Measurements from ENCODE around the gene CCDC83.

DNA sequence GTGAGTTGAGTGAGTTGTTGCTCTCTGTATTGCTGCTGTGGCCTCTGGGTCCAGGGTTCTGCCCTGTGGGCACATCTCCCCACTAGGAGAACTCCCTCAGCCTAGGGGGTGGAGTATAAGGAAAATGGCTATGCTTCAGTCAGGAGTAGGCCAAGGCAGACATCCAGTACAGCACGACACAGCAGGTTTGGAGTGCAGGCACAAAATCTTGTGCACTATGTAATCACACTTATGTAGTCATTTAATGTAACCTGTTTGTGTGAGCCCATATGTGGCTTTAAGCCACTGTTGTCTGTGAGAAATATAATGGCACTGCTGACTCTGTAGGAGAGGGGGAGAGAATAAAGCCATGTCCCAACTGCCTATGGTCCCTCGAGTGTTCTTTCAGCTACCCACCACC lies 90.1 kb downstream of the CCDC83 start:
- no peak for TF ChIP-seq ZNF48 (tag by site-specific recombination; IDR thresholded peaks at IDR 0.05)
- no peak for TF ChIP-seq SP3 (tag by site-specific recombination; IDR thresholded peaks at IDR 0.05)
- no peak for TF ChIP-seq SP2 (tag by site-specific recombination; IDR thresholded peaks at IDR 0.05)
- TF ChIP-seq ZNF837 (tag by site-specific recombination; IDR thresholded peaks at IDR 0.05): no peak
- no peak for TF ChIP-seq ZNF664 (tag by site-specific recombination; IDR thresholded peaks at IDR 0.05)
- no peak for TF ChIP-seq MZF1 (tag by site-specific recombination; IDR thresholded peaks at IDR 0.05; ENCODE audit: borderline replicate concordance)
- no peak for TF ChIP-seq ZBTB21 (tag by site-specific recombination; IDR thresholded peaks at IDR 0.05)

Data from HEK293 (cell line).